DMS53 treated with DMSO at 0.1 percent for 48 hours (cell line): Measurements from ENCODE around the gene STAG3.

Source experiments
- DNase-seq: peaks from one replicate; lab custom pipeline; 2025; ENCODE audit not compliant: unreplicated experiment; lab: John Stamatoyannopoulos, UW

STAG3 gene

DNA sequence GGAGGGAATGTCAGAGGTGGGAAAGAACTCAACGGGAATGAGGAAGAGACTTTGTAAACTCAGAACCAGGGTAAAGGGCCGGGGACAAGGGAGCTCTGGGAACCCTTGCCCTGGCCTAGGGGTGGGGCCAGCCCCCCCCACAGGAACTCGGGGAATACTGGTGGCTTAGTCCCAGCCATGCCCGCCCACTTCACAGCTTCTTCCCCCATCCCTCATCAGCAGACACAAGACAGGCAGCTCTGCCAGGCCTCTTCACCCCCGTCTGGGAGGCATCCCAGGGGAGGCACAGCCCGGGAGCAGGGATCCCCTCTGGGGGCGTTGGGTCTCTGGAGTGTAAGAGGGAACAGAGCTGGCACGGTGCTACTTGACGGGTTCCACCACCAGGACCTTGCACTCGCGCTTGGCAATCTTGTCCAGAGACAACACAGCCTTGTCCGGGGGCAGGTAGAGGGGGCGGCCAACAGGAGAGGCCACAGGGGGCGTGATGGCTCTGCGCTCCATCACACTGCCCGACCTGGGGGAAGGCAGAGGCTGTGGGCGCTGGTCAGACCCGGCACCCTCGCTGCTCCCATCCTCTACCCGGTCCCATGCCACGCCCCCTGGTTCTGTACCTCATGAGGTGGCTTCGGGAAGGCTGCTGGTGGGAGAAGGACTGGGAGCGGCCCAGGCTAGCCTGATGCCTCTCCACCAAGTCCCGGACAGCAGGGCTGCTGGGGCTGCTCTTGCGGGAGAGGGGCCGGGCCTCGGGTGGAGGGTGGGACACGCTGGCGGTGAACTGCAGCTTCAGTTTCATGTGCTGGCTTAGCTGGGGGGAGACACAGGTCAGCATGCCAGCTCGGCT, 22.8 kb upstream of the STAG3 start:
- no peak for DNase-seq

DNA sequence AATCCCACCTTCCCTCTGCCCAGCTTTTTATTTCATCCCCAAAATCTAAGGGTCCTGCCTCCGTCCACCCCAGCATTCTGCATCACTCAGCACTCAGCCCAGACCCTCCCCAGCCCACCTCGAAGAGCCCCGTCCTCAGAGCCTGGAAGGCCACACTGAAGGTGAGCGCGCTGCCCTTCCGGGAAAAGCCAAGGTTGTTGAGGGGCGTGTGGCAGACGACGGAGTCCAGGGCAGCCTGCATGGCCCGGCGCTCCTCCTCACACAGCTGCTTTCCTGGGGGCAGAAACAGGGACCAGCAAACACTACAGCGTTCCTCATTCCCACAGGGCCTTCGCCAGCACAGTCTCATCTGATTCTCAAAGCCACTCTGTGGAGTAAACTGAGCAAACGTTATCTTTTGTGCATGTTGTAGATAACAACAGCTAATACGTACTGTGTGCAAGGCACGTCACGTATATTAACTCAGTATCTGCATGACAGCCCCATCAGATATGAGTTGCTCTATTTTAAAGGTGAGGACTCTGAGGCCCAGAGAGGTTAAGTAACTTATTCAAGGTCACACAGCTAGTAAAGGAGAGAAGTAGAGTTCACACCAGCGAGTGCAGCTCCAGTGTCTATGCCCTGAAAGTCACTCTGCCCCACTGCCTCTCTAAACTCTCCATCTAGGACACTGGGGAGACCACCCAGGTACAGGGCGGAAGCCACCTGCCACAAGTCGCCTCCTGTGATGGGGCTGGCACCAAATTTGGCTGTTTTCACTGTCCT, 22.0 kb upstream of the STAG3 start:
- no peak for DNase-seq

GRCh38 chr7:100156331-100157068, 21.2 kb upstream of the STAG3 start:
- no peak for DNase-seq

GRCh38 chr7:100157069-100157333, 20.7 kb upstream of the STAG3 start:
- no peak for DNase-seq

DNA sequence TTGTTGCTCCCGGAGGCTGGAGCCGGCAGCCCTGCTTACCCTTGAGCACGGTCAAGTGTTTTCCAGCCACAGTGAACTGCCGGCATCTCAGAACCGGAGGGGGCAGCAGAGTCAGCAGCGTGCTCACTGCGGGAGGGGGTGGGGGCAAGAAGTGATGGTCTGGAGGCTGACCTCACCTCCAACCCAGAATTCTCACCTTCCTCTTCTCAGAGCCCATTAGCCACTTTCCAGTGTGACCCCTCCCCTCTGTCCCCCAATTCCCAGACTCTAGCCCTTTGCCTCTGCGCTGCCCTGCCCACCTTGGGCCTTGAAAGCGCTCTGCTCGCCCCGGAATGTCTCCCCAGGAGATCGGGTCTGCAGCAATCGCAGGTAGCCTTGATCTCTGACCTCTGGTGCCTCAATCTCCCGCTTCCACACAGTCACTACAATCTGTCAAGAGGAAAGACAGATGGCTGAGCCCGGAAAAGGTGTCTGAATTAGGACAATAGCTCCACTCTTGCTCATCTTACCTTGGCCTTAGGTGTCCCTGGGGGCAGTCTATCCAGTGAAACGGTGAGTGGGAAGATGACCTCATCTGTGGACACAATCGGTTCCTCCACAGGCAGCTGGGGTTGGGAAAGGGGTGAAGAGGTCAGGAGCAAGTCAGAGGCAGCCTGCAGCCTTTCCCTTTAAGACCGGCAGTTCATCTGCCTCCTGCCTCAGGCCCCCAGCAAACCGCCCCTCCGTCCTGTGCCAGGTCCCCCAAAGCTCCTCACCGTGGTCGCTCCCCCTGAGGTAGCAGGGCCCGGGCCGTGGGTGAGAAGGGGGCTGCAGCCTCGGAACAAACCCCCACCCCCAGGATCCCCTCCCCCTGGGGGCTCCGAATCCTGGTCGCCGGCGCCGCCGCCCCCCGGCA, 20.1 kb upstream of the STAG3 start:
- DNase-seq = peak; percentile 93

GRCh38 chr7:100158229-100159098, 19.3 kb upstream of the STAG3 start, which contains the start of gene TRAPPC14:
TRAPPC14 (minus strand) TSS chr7:100158723; CDS start chr7:100158499, 224 bp downstream.
- DNase-seq = peak; percentile 82

- DNase-seq = no peak
Observed at GRCh38 chr7:100159099-100159623, 18.6 kb upstream of the STAG3 start.

DNA sequence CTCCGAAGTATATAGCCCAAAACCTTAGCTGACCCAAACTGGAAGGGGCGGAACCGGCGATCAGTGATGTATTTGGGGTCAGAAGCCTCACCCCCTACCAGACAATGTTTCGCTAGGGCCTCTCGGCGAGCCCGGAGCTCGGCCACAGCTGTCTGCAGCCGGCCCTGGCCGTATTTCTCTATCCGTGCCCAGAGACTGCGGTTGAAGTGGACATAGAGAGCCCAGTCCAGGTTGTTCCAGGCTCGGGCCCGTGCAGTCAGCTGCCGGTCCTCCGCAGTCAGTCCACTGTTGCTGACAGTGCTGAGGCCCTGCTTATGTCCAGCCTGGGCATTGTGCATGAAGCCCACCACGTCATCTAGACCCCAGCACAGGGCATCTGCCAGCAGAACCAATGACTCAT, 17.7 kb upstream of the STAG3 start:
- no peak for DNase-seq

DNA sequence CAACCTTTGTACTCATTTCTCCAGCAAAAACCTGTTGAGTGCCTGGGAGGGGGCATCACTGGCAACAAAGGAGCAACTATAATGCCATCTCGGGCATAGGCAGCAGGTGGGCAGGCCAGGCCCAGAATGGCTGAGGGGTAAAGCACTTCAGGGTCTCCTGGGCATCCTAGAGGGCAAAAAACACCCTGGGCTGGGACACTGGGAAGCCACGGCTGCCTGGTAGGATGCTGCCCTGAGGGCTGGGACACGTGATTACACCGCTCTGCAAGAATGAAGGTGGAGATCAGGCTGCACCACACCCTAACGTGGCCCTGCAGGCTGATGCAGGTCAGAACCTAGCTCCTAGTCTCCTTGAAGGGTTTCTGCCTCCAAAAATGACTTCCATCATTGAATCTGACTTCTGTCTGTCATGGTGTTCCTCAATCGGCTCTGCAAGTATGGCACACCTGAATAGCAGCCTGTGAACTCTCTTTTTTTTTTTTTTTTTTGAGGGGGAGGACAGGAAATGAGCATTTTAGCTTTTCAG, 14.6 kb upstream of the STAG3 start:
- DNase-seq = no peak

DNA sequence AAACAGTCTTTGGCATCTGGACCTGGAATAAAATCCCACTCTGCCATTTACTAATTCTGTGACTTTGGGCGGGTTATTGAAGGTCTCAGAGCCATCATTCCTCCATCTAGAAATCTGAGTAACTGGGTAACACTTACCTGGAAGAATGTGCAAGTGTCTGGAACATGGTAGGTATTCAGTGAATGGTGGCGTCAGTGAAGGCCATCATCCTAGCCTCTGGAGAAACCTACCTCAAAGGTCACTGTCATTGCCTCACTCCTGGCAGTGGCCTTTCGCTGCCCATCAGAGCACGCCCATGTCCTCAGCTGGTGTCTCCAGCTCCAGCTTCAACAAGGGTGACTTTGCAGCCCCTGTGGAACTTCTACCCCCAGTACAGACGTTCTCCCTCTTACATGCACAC, 13.8 kb upstream of the STAG3 start:
- no peak for DNase-seq

DNA sequence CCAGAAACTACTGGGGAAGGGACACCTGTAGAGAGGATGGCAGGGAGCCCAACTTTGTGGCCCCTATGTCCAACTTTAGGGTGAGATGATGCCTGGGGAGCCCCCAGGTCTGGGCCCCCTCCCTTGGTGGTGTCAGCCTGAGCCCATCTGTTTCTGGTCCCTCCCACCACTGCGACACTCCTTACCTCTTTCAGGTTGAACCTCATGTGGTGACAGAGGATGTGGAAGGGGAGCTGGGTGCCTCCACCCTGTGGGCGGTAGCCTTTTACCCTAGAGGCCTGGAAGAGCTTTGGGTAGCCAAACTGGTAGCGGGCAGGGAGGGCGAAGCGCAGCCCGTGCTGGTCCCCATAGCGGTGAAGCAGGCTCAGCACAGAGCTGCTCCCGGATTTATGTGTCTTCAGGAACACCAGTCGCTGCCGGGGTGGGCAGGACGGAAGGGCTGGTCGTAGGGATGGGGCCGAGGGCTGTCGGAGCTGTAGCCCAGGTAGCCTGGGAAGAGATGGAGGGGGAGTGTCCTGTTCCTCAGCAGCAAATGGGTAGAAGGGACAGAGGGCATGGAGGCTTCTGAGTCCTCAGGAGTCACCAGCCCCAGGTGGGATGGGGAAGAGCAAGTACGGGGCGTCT, 11.3 kb upstream of the STAG3 start:
- DNase-seq = no peak

GRCh38 chr7:100166970-100167911, 10.5 kb upstream of the STAG3 start:
- DNase-seq = no peak

GRCh38 chr7:100167912-100168323, 9.8 kb upstream of the STAG3 start:
- no peak for DNase-seq

DNA sequence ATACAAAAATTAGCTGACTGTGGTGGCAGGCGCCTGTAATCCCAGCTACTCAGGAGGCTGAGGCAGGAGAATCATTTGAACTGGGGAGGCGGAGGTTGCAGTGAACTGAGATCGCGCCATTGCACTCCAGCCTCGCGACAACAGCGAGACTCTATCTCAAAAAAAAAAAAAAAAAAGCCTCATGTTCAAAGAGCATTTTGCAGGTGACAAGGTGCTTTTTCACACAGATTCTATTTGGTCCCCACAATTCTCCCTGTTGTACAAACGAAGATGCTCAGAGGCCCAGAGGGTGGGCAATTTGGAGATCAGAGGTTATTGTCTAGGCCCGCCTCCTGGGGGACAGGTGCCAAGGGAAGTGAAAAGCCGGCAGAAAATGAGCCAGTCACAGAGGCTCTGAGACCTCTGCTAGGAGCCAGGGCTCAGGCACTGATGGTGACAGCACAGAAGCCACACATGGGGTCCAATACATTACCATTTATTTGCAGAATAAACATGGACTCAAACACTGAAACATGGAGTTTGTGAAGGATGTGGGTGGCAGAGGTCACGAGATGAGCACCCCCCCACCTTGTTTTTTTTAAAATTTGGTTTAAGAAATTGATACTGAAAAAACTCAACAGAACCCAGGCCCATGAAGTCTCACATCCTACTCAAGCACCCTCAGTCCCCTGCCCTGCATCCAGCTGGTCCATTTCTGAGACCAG, 8.4 kb upstream of the STAG3 start:
- DNase-seq = no peak

GRCh38 chr7:100170101-100170897, 7.4 kb upstream of the STAG3 start:
- no peak for DNase-seq

DNA sequence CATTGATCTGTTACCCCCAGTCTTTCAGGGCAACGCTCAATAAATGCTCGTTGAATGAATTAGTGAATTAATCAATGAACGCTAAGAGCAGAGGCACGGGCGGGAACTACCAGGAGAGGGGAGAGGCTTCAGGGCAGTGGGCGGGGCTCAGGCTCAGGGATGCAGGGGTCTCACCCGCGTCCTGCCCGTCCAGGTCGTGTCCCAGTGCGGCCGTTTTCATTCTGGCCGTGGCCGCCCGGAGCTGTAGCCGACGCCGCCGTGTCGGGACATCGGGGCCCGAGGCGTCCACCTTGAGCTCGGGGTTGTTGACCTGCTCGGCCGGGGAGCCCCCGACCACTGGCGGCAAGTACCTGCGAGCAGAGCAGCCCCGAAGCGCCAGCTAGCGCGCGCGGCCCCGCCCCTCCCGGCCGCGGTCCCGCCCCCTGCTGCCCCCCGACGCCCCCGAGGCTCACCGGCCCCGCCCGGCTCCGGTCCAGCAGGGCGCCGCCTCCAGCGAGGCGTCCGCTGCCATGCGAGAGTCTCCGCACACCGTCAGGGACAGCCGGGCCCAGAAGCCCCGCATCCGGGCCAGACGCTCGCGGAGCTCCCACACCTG, 6.5 kb upstream of the STAG3 start:
- DNase-seq = no peak
